GM21737 (cell line): Measurements from ENCODE around the gene GSTA4.

Experiments
- ATAC-seq: cut with Tn5 transposase; IDR thresholded peaks from one replicate; pipeline ENCODE4 v1.9.1; 2021; ENCODE audit warnings: mild to moderate bottlenecking, moderate library complexity; ENCODE audit not compliant: unreplicated experiment

GSTA4 gene, protein sequence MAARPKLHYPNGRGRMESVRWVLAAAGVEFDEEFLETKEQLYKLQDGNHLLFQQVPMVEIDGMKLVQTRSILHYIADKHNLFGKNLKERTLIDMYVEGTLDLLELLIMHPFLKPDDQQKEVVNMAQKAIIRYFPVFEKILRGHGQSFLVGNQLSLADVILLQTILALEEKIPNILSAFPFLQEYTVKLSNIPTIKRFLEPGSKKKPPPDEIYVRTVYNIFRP

DNA sequence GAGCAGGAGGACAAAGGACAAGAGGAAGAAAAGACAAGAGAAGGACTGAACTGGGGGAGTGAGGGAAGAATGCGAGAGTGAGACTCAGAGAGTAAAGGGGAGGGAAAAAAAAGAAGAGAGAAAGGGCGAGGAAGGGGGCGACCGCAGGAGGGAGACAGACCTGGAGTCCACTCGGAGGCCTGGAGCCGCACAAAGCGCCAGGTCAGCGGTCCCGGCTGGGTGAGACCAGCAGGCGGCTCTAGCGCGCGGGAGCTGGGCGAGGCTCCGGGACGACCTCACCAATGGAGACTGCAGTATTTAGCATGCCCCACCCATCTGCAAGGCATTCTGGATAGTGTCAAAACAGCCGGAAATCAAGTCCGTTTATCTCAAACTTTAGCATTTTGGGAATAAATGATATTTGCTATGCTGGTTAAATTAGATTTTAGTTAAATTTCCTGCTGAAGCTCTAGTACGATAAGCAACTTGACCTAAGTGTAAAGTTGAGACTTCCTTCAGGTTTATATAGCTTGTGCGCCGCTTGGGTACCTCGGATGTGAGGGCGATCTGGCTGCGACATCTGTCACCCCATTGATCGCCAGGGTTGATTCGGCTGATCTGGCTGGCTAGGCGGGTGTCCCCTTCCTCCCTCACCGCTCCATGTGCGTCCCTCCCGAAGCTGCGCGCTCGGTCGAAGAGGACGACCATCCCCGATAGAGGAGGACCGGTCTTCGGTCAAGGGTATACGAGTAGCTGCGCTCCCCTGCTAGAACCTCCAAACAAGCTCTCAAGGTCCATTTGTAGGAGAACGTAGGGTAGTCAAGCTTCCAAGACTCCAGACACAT is at the start of gene GSTA4:
Gene GSTA4 (minus strand): TSS at position 196 of the 824 bp plus-strand sequence. CDS start 1,041 bp downstream, outside the sequence.
- peak; percentile 99 for ATAC-seq

DNA sequence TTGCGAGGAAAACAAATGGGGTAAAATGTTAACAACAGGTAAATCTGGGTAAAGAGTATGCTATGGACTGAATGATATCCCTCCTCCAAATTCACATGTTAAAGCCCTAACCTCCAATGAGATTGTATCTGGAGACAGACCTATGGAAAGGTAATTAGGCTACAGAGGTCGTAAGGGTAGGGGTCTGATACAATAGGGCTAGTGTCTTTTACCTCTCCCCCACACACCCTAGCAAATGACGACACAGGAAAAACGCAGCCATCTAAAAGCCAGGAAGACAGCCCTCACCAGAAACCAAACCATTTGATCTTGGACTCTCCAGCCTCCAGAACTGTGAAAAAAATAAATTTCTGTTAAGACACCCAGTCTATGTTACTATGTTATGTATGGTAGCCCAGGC is 49.5 kb upstream of the GSTA4 start:
- ATAC-seq: no peak

DNA sequence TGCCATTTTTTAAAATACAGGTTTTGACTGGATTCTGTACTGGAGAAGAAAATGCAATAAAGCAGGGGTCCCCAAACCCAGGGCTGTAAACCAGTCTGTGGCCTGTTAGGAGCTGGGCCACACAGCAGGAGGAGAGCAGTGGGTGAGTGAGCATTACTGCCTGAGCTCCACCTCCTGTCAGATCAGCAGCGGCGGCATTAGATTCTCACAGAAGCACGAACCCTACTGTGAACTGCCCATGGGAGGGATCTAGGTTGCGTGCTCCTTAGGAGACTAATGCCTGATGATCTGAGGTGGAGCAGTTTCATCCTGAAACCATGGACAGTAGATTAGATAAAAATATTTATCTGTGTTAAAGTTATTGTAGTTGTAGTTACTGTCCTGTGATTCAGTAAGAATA is 49.0 kb upstream of the GSTA4 start:
- no peak for ATAC-seq

DNA sequence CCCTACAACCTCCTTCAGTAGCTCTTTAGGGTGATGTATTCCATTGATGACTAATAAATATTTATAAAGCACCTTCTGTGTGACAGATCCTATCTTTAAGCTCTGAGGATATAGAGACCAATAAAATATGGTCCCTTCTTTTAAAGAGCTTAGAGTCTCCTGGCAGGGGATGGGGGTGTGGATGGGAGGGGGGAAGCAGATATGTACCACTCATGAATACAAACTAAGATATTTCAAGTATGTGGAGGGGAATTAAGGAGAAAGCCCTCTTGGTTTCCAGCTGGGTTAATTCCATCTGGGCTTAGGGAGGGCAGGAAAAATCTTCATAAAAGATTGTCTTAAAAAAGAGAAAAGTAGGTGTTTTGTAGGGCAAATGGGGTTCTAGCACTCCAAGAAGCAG is 48.5 kb upstream of the GSTA4 start:
- ATAC-seq: no peak

DNA sequence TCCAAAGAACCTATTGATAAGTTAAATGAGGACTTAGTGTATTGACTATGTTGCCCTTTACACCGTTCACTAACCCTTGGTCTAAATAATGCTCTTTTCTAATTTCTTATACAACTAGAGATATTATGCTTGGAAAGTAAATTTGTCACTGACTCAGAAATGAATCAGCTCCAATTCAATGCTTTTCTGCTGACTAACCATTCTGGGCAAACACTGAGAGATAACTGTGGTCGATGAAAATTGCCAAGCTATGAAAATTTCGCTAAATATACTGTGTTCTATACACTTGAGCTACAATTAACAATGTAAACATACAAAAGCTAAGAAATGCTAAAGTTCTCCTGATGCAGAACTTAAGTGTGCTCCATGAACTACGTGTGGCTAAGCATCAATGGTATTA is 47.0 kb upstream of the GSTA4 start:
- ATAC-seq: no peak

DNA sequence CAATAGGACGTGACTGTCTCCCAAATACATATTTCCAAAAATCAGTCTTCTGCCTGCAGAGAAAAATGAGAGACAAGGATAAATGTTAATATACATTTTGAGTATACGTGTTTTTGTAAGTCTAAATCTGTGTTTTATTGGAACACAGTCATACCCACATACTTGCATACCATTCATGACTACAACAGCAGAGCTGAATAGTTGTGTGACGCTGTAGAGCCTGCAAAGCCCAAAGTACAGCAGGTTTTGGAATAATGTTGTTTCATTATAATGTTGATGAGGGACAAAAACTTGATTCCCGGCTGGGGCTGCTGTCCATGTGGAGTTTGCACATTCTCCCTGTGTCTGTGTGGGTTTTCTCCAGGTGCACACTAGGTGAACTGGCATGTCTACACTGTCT is 46.3 kb upstream of the GSTA4 start:
- no peak for ATAC-seq

DNA sequence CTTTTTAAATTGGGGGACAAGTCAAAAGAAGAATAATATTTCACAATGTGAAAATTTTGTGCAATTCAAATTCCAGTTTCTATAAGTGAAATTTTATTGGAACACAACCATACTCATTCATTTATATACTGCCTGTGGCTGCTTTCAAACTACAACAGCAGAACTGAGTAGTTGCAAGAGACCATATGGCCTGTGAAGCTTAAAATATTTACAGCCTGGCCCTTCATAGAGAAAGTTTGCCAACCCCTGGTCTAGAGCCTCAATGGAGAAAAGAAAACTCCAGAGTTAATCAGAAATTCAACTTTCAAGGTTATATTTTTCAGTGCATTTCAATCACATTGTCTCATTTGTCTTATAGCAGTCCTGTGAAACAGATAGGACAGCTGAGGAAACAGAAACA is 43.5 kb upstream of the GSTA4 start:
- ATAC-seq: no peak

DNA sequence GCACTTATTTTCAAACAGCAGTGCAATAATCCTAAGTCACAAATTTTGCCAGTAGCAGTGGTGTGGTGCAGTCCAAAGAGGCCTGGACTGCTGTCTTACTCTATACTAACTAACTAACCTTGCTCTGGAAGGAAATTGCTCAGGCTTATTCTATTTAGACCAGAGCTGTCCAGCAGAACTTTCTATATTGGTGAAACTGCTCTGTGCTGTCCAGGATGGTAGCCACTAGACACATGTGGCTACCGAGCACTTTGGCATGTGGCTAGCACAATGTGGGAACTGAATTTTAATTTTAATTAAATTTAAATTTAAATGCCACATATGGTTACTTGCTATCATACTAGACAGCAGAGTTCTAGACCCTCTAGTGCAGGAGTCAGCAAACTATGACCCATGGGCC is 43.1 kb upstream of the GSTA4 start:
- no peak for ATAC-seq

DNA sequence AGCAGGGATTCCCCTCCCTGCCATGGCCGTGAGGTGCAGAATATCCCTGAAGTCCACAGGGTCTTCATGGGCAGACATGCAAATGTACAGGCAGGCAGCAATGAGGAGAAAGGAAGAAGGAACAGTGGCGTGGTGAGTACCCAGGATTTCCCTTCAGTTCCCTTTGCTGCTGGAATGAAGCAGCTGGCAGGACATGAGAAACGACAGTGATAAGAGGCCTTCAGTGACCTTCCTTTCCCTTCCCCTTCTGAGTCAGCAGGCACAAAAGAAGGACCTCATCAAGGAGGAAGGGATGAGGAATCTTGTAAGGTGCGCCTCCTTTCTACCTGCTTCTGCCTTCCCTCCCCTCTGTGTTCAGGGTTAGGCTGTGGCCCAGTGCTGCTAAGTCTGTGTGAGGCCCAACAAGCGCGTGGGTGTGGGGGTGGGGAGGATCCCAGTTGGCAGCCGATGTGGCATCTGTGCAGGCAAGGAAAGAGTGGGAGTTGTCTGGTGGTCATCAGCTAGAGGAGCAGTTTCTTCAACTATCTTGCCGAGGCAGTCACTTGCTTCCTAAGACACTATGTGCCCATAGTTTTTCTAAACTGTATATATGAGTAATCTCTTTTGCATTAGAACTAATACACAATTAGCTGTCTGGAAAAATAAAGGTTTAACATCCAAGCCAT is 40.6 kb upstream of the GSTA4 start:
- ATAC-seq: no peak

DNA sequence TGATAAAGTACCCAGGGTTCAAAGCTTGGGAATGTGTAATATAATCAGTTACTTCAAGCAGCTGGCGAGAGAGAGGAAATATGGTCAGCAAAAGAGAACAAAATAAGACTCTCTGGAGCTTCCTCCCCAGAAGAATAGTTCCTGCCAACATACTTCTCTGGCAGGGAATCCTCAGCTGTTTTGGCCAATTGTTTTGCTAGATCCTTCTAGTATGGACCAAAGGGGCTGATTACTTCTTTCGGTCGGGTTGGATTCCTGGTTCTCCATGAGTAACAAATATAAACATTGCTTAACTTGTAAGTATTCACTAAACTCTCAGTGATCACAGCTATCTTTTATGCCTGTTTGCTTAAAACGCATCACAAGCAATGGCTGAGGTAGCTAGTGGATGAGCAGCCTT is 38.7 kb upstream of the GSTA4 start:
- ATAC-seq: no peak

DNA sequence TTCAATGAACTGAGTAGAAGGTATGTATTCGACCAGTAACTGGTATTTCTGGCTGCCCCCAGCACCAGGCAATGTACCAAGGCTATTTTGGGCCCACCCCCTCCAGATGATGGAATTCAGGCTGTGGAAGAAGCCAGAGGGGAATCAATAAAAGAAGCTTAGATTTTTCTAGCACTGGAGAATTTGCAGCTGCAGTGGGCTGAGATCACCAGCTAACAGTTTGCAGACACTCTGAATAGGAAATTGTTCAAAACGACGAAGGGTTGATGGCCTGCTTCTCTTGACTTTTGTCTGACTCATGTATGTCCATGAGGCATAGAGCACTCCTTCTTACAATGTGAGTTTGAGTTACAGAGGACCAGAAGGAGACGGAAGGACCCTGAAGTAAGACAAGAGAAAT is 37.8 kb upstream of the GSTA4 start:
- no peak for ATAC-seq

DNA sequence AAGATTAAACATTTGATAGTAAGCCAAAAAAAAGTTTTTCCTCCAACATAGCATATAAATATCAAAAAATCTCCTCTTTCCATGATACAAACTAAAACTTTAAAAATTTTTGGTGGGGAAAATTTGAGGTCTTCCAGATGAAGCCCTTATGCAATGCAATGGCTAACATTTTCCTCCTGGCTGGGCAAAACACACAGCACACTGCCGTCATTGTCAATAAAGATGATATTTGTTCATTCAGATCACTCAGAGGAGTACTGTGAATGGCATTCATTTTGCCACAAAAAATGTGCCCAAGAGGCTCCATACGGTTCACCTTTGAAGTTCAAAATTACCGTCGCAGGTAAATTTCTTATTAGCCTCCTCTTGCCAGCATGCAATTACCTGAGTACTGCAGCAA is 36.2 kb upstream of the GSTA4 start:
- no peak for ATAC-seq

DNA sequence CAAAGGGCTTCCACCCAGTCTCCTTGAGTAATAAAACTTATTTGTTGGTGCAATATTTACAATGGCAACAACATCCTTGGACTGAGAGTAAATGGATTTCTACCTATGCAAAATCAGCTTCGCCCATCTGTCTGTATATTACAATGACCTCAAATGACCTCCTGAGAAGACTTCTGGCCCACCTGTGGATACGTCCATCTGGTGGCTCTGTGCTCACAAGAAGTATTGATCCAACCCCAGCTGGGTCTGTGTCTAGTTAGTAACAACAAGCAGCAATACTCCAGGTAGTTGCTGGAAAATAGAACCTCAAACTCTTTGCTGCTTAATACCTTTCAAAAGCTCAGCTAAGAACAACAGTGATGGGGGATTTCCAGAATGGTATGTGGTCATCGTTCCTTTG is 34.7 kb upstream of the GSTA4 start:
- no peak for ATAC-seq

DNA sequence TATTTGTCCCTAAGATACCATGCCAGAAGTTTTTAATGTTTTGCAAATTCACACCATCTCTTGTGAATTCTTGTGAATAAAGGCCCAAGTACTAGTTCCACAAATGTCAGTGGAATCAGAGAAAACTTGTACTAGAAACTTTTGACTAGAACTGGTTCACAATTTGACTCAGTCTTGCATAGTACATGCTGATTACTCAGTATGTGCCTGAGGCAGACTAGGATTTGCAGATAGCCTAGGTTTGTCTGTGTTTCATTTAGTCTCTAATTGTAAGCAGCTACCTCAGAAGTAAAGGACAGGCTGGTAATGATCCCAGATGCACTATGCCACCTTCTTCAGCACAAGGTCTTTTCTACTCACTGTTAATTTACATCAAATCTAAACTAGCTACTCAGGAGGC is 34.2 kb upstream of the GSTA4 start:
- ATAC-seq: no peak

DNA sequence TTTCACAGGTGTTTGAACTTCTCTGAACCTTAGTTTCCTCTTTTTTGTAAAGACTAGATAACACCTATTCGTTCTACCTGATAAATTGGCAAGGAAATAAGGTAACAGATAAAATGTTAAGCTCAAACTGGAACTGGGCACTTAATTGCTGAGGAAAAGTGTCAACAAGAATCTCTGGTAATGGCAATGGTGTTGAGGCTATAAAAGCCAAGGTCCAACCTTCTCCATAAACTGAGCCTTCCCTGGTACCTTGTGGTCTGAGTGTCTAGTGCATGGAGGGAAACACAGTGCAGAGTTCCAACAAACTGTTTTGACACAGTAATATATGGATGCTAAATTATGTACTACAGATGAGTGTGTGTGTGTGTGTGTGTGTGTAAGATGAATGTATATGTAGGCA is 33.4 kb upstream of the GSTA4 start:
- ATAC-seq: no peak

DNA sequence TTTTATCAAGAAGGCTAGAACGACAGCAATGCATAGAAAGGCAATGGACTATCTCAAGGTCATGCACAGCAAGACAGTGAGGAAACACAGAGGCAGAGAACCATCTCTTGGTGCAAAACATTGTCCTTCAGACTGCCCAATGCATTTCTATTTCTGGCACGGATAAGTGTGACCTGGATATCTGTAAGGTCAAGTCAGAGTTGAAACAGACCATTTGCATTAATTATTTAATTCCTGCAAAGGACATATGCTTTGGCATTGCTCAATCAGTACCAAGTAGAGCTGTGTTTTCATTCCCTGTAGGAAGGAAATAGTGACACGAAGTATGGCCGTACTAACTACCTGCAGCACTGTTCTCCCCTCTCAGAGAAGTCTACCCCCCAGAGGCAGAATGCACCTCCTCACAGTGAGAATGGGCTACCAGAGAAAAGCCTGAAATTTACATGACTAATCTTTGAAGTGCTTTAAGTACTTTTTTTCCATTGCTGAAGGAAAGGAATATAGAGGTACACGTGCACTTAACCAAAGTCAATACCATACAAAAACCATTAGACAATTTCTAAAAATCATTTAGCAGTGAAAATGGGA is 32.1 kb upstream of the GSTA4 start:
- ATAC-seq: no peak

DNA sequence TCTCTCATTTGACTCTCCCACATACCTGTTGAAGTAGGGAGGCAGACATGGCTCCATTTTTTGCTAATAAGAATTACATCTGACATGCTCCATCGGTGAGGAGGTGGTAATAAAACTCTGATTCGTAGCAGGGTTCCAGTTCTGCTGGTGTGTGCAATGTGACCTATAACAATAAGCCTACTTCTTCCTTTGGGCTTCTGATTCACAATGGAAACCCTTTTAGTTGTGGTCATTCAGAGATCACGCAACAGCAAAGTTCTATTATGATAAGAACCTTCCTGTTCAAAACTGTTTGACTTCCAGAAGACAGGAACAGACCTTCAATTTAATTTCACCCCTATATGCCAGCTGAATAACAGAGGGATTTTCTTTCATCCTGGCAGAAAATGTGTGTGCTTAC is 31.4 kb upstream of the GSTA4 start:
- ATAC-seq: no peak

DNA sequence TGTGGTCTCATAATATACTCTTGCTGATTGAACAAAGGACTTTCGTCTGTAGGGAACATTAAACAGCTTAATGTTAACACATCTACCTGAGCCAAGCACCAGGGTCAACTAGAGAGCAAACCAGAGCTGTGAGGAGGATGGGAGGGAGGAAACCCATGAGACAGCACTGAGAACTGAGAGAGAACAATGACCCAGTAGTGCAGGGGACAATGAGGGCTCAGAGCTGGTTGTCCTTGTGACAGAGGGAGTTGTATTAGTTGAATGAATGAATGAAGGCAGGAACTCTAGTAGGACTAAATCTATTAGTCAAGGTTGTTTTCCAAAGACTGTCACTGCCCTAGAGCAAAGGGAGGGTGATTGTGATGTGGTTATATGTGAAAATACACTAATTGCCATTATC is 28.2 kb upstream of the GSTA4 start:
- ATAC-seq: no peak

DNA sequence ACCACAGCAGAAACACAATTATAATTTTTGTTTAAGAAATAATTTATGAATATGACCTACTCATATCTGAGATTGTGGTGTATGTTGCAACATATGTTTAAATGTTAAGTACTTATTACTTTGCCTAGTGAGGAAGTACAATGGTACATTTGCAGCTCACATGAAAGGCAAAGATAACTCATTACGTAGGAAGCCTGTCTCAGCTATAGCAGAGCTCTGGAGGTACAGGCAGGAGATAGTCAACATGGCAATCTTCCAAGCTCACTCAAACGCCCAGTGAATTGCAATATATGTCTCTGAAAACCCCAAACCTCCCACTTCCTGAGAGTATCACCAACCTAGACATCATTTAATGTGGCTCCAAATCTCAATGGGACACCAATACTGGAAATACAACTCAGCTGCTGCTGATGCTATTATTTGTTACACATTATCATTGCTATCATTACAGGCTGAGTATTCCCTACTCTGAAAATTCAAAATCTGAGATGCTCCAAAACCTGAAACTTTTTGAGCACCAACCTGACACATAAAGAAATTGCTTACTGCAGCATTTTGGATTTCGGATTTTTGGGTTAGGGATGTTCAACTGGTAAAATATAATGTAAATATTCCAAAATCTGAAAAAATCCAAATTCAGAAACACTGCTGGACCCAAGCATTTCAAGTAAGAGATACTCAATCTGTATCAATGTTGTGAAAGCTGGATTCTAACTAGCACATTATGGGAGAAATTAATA is 25.1 kb upstream of the GSTA4 start:
- no peak for ATAC-seq

DNA sequence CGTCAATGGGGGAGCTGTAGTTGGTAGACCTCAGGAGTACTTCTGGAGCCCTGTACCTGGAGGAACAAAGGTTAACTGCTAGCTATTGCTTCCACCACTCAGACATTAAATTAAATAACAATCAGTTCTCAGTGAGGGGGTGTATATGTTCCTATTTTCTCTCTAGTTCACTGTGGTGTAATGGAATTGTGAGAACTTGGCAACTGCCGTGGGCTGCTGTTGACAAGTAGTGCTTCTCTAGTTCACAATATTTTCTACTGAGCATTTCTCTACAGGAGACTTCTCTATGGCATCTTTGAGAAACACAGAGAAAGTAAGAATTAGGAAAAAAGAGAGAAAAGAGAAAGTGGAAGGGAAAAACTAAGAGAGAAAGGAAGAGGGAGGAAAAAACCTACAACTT is 23.4 kb upstream of the GSTA4 start:
- no peak for ATAC-seq

DNA sequence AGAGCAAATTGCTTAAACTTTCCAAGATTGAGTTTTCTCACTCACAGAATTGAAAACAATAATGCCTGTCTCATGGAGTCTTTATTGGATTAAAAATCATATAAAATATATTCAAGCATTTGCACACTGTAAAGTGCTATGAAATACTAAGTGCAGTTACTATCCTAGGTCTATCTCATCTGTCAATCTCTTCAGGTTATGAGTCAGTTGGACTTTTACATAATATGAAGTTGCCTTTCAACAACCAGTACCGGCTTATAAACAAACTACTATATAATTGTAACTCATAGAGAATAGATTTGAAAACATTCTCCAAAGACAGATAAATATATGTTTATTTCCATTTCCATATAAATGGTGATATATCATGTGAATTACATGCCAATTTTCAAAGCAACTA is 20.4 kb upstream of the GSTA4 start:
- no peak for ATAC-seq
